SK-N-SH treated with all-trans-retinoic acid at 6 μM for 48 hours (cell line): ENCODE measurements around the gene FNDC3B.

Experiments used
- ATAC-seq: fragments of 200-7000 bp; cut with Tn5 transposase; 3 replicates; pipeline ENCODE4 v1.9.1; 2020; ENCODE audit warnings: mild to moderate bottlenecking, moderate library complexity
- ARNTL ChIP-seq: fragments of 450-650 bp; formaldehyde crosslinking; IDR thresholded peaks from 2 replicates; pipeline ENCODE4 v1.5.0; 2020; ENCODE audit warnings: low read depth, mild to moderate bottlenecking, moderate library complexity, borderline replicate concordance
- CREB5 ChIP-seq: fragments of 250-450 bp; sonication (Bioruptor Pico); IDR thresholded peaks from 2 replicates; pipeline ENCODE4 v1.5.1; 2020; ENCODE audit warnings: low read depth, mild to moderate bottlenecking, moderate library complexity
- CSDC2 ChIP-seq: fragments of 250-450 bp; sonication (Bioruptor Pico); IDR thresholded peaks from 2 replicates; pipeline ENCODE4 v1.5.0; 2020; ENCODE audit warnings: mild to moderate bottlenecking, moderate library complexity
- CSRNP3 ChIP-seq: fragments of 250-450 bp; sonication (Bioruptor Pico); IDR thresholded peaks from 2 replicates; pipeline ENCODE4 v1.5.1; 2021; ENCODE audit warnings: mild to moderate bottlenecking, moderate library complexity
- ESRRG ChIP-seq: fragments of 250-450 bp; sonication (Bioruptor Pico); IDR thresholded peaks from 2 replicates; pipeline ENCODE4 v1.6.1; 2021; ENCODE audit warnings: mild to moderate bottlenecking
- GLIS3 ChIP-seq: fragments of 250-450 bp; sonication (Bioruptor Pico); IDR thresholded peaks from 2 replicates; pipeline ENCODE4 v1.5.0; 2020; ENCODE audit warnings: mild to moderate bottlenecking, moderate library complexity
- ISL1 ChIP-seq: fragments of 250-450 bp; sonication (Bioruptor Pico); IDR thresholded peaks from 2 replicates; pipeline ENCODE4 v2.1.2; 2022; ENCODE audit warnings: mild to moderate bottlenecking, moderate library complexity
- OSR1 ChIP-seq: fragments of 250-450 bp; sonication (Bioruptor Pico); IDR thresholded peaks from 2 replicates; pipeline ENCODE4 v1.8.0; 2022; ENCODE audit warnings: moderate library complexity, mild to moderate bottlenecking, inconsistent platforms
- PATZ1 ChIP-seq: fragments of 250-450 bp; sonication (Bioruptor Pico); IDR thresholded peaks from 2 replicates; pipeline ENCODE4 v1.8.0; 2020; ENCODE audit warnings: mild to moderate bottlenecking, moderate library complexity, borderline replicate concordance
- POU6F1 ChIP-seq: fragments of 250-450 bp; sonication (Bioruptor Pico); IDR thresholded peaks from 2 replicates; pipeline ENCODE4 v1.8.0; 2021; ENCODE audit warnings: low read depth, mild to moderate bottlenecking, moderate library complexity, borderline replicate concordance
- PPARA ChIP-seq: fragments of 250-450 bp; sonication (Bioruptor Pico); IDR thresholded peaks from 2 replicates; pipeline ENCODE4 v1.5.0; 2020; ENCODE audit warnings: mild to moderate bottlenecking, borderline replicate concordance
- RARB ChIP-seq: fragments of 250-450 bp; sonication (Bioruptor Pico); IDR thresholded peaks from 2 replicates; pipeline ENCODE4 v1.8.0; 2021; ENCODE audit warnings: mild to moderate bottlenecking, moderate library complexity
- SNAI2 ChIP-seq: fragments of 250-450 bp; sonication (Bioruptor Pico); IDR thresholded peaks from 2 replicates; pipeline ENCODE4 v1.5.0; 2020; ENCODE audit warnings: mild to moderate bottlenecking, moderate library complexity
- TOX ChIP-seq: fragments of 250-450 bp; sonication (Bioruptor Pico); IDR thresholded peaks from 2 replicates; pipeline ENCODE4 v1.8.0; 2021; ENCODE audit warnings: mild to moderate bottlenecking, moderate library complexity, borderline replicate concordance
- TSHZ2 ChIP-seq: fragments of 250-450 bp; sonication (Bioruptor Pico); IDR thresholded peaks from 2 replicates; pipeline ENCODE4 v1.5.0; 2020; ENCODE audit warnings: mild to moderate bottlenecking, moderate library complexity
- ZC3H10 ChIP-seq: fragments of 250-450 bp; sonication (Bioruptor Pico); IDR thresholded peaks from 2 replicates; pipeline ENCODE4 v1.5.1; 2021; ENCODE audit warnings: mild to moderate bottlenecking, moderate library complexity
- ZFP3 ChIP-seq: fragments of 250-450 bp; sonication (Bioruptor Pico); IDR thresholded peaks from 2 replicates; pipeline ENCODE4 v1.5.0; 2020; ENCODE audit warnings: mild to moderate bottlenecking, moderate library complexity
- ZFP30 ChIP-seq: fragments of 450-650 bp; formaldehyde crosslinking; IDR thresholded peaks from 2 replicates; pipeline ENCODE4 v1.5.0; 2022; ENCODE audit warnings: mild to moderate bottlenecking, moderate library complexity
- ZNF565 ChIP-seq: fragments of 450-650 bp; formaldehyde crosslinking; conservative IDR thresholded peaks from 2 replicates; pipeline ENCODE4 v1.5.0; 2020; ENCODE audit warnings: low read depth, mild to moderate bottlenecking, moderate library complexity
- ZNF70 ChIP-seq: fragments of 450-650 bp; formaldehyde crosslinking; IDR thresholded peaks from 2 replicates; pipeline ENCODE4 v1.5.0; 2020; ENCODE audit warnings: mild to moderate bottlenecking, moderate library complexity
- ZNF8 ChIP-seq: fragments of 450-650 bp; formaldehyde crosslinking; IDR thresholded peaks from 2 replicates; pipeline ENCODE4 v1.5.0; 2020; ENCODE audit warnings: mild to moderate bottlenecking, moderate library complexity

FNDC3B gene

GRCh38 chr3:172112078-172112733 is 72.8 kb downstream of the FNDC3B start:
- ATAC-seq, result no peak
- no peak for TF ChIP-seq TSHZ2 (CRISPR knock-in tag)
- no peak for TF ChIP-seq ZFP30
- no peak for TF ChIP-seq ZNF70 (CRISPR knock-in tag)
- TF ChIP-seq CSRNP3 (CRISPR knock-in tag), result no peak
- no peak for TF ChIP-seq GLIS3
- TF ChIP-seq SNAI2 (CRISPR knock-in tag), result no peak
- TF ChIP-seq CREB5 (CRISPR knock-in tag), result no peak
- no peak for TF ChIP-seq ARNTL (CRISPR knock-in tag)
- TF ChIP-seq PATZ1, result no peak
- TF ChIP-seq ZNF8 (CRISPR knock-in tag), result no peak
- TF ChIP-seq ZNF565 (CRISPR knock-in tag), result no peak
- TF ChIP-seq ISL1 (CRISPR knock-in tag), result no peak

GRCh38 chr3:172112734-172113120 is 73.3 kb downstream of the FNDC3B start:
- TF ChIP-seq ZC3H10 (CRISPR knock-in tag) (no peak), ESRRG (CRISPR knock-in tag) (no peak), ZNF70 (CRISPR knock-in tag) (no peak), PPARA (CRISPR knock-in tag) (no peak), SNAI2 (CRISPR knock-in tag) (no peak), POU6F1 (CRISPR knock-in tag) (no peak), TOX (CRISPR knock-in tag) (no peak), ZNF8 (CRISPR knock-in tag) (no peak), GLIS3 (no peak), ZFP3 (CRISPR knock-in tag) (no peak), ARNTL (CRISPR knock-in tag) (no peak), ZNF565 (CRISPR knock-in tag) (no peak), PATZ1 (no peak), CSDC2 (CRISPR knock-in tag) (no peak), OSR1 (CRISPR knock-in tag) (no peak), RARB (no peak)
- ATAC-seq, result no peak
